Brain microvascular endothelial cell (primary cell): Measurements from ENCODE around the gene RAB12.

ENCODE experiments used
- DNase-seq: peaks from one replicate; pipeline ENCODE4 v3.0.0-alpha.2; 2020
- H3K27ac ChIP-seq: fragments of 250-450 bp; sonication (Bioruptor Pico); 2 replicates; pipeline ENCODE4 v1.5.1; 2020; ENCODE audit warnings: mild to moderate bottlenecking, moderate library complexity
- H3K27me3 ChIP-seq: fragments of 250-450 bp; sonication (Bioruptor Pico); replicated peaks from 2 replicates; pipeline ENCODE4 v1.5.1; 2020; ENCODE audit warnings: mild to moderate bottlenecking
- H3K36me3 ChIP-seq: fragments of 250-450 bp; sonication (Bioruptor Pico); replicated peaks from 2 replicates; pipeline ENCODE4 v1.5.1; 2020; ENCODE audit warnings: mild to moderate bottlenecking
- H3K4me3 ChIP-seq: 2 replicates; pipeline ENCODE4 v1.5.1; 2011; ENCODE audit warnings: low read depth, mild to moderate bottlenecking, control low read depth, low read length, moderate library complexity
- CTCF ChIP-seq: IDR thresholded peaks from 2 replicates; pipeline ENCODE4 v1.5.1; 2011; ENCODE audit warnings: low read depth, mild to moderate bottlenecking, moderate library complexity, low read length, control low read depth, inconsistent platforms; ENCODE audit errors: missing control alignments
- in situ Hi-C: cut with HindIII; loops from 2 replicates; pipeline ENCODE4 v1.10.0; 2017; ENCODE audit warnings: low sequenced_read_pairs, low pct_ligation_motif_present

The RAB12 gene

GRCh38 chr18:8661754-8662559, 52.7 kb downstream of the RAB12 start:
- Histone ChIP-seq H3K36me3 (no peaks in the 10 kb centered on the region), H3K4me3 (no peak overlapping the region), H3K27me3 (no peaks in the 10 kb centered on the region), H3K27ac (no peak overlapping the region)
- in situ Hi-C loops: no loop called here
- peak; percentile 48 for DNase-seq
- no peak for TF ChIP-seq CTCF

- no peak overlapping the region for H3K4me3 ChIP-seq
- H3K27me3 ChIP-seq: no peaks in the 10 kb centered on the region
- TF ChIP-seq CTCF: no peak
- in situ Hi-C loops: no loop called here
- H3K36me3 ChIP-seq: no peaks in the 10 kb centered on the region
- no peak for DNase-seq
- no peak overlapping the region for H3K27ac ChIP-seq
These were observed 53.5 kb downstream of the RAB12 start for GRCh38 chr18:8662560-8663255.

- Histone ChIP-seq H3K4me3 (no peak overlapping the region), H3K27ac (no peak overlapping the region), H3K36me3 (no peaks in the 10 kb centered on the region), H3K27me3 (no peaks in the 10 kb centered on the region)
- TF ChIP-seq CTCF: no peak
- in situ Hi-C loops: no loop called here
- DNase-seq: no peak
These were observed 58.6 kb downstream of the RAB12 start for GRCh38 chr18:8667846-8668245.

- Histone ChIP-seq H3K36me3 (no peaks in the 10 kb centered on the region), H3K27ac (no peak overlapping the region), H3K27me3 (no peaks in the 10 kb centered on the region), H3K4me3 (no peak overlapping the region)
- no peak for TF ChIP-seq CTCF
- in situ Hi-C loops: no loop called here
- DNase-seq: no peak
These were observed 59.1 kb downstream of the RAB12 start for GRCh38 chr18:8668381-8668780.

GRCh38 chr18:8669571-8669970, 60.3 kb downstream of the RAB12 start:
- no peak for TF ChIP-seq CTCF
- in situ Hi-C loops: no loop called here

More at GRCh38 chr18:8669571-8669970, 60.3 kb downstream of the RAB12 start:
- Histone ChIP-seq H3K27ac (no peak overlapping the region), H3K36me3 (no peaks in the 10 kb centered on the region), H3K4me3 (no peak overlapping the region), H3K27me3 (no peaks in the 10 kb centered on the region)
- DNase-seq: no peak
